ELF-1 (cell line): ENCODE results near the gene FBXW8.

Source experiments
- DNase-seq: peaks from one replicate; pipeline ENCODE4 v3.0.0-alpha.2; 2016; ENCODE audit warnings: low read depth, low spot score

Gene FBXW8

GRCh38 chr12:116955382-116956021 is 44.8 kb downstream of the FBXW8 start:
- no peak for DNase-seq

GRCh38 chr12:116958402-116959197 is 47.9 kb downstream of the FBXW8 start:
- DNase-seq = no peak

- no peak for DNase-seq
These were observed 48.4 kb downstream of the FBXW8 start for GRCh38 chr12:116959198-116959460.

GRCh38 chr12:116959845-116960514 is 49.2 kb downstream of the FBXW8 start:
- DNase-seq = no peak

GRCh38 chr12:116962197-116962596 is 51.4 kb downstream of the FBXW8 start:
- DNase-seq = no peak

GRCh38 chr12:116962783-116963356 is 52.1 kb downstream of the FBXW8 start:
- DNase-seq = no peak

GRCh38 chr12:116964054-116965050 is 53.6 kb downstream of the FBXW8 start:
- no peak for DNase-seq

GRCh38 chr12:116968986-116969385 is 58.2 kb downstream of the FBXW8 start:
- no peak for DNase-seq

GRCh38 chr12:116969615-116970585 is 59.1 kb downstream of the FBXW8 start:
- DNase-seq = no peak

GRCh38 chr12:116971222-116971621 is 60.5 kb downstream of the FBXW8 start:
- no peak for DNase-seq

- DNase-seq = no peak
These were observed 65.1 kb downstream of the FBXW8 start for GRCh38 chr12:116975779-116976393.

GRCh38 chr12:116977465-116978380 is 67.0 kb downstream of the FBXW8 start:
- DNase-seq = peak; percentile 64

- DNase-seq = no peak
These were observed 68.2 kb downstream of the FBXW8 start for GRCh38 chr12:116978791-116979508.

- DNase-seq = no peak
These were observed 69.3 kb downstream of the FBXW8 start for GRCh38 chr12:116980083-116980482.

- no peak for DNase-seq
These were observed 72.2 kb downstream of the FBXW8 start for GRCh38 chr12:116982791-116983411.

GRCh38 chr12:116984098-116984497 is 73.3 kb downstream of the FBXW8 start:
- no peak for DNase-seq

- DNase-seq = no peak
These were observed 79.6 kb downstream of the FBXW8 start for GRCh38 chr12:116990329-116990728.
